GM12878 (cell line): Measurements from ENCODE around the gene PLEK2. TPM values are rescaled to one million over a fixed set of nuclear protein-coding genes. Genes with fewer than 3 reads are reported as not detected.

Experiments used
- ATAC-seq: fragments of 200-7000 bp; cut with Tn5 transposase; 3 replicates; pipeline ENCODE4 v1.9.1; 2020; ENCODE audit warnings: mild to moderate bottlenecking, moderate library complexity
- BruUV-seq: library from RNA; stranded (reverse); fragments of 400-500 nt; replicated peaks from 2 replicates; lab custom pipeline; 2021; lab: Mats Ljungman, UMichigan
- CTCF ChIA-PET: fragments of 300-600 bp; sonication (Branson Sonifier 250); formaldehyde crosslinking; extraction: SDS; loops from one replicate; lab custom pipeline; 2021; ENCODE audit warnings: inconsistent platforms; lab: Yijun Ruan, JAX
- POLR2A ChIA-PET: fragments of 350-600 bp; formaldehyde crosslinking; extraction: SDS; loops from one replicate; lab custom pipeline; 2021; ENCODE audit warnings: inconsistent platforms; lab: Charles Lee
- RAD21 ChIA-PET: fragments of 300-600 bp; sonication (Branson Sonifier 250); formaldehyde crosslinking; loops from one replicate; lab custom pipeline; 2023; ENCODE audit warnings: antibody characterized with exemption; ENCODE audit not compliant: unreplicated experiment; lab: Charles Lee
- SMC1A ChIA-PET: fragments of 300-600 bp; sonication (Branson Sonifier 250); formaldehyde crosslinking; loops from one replicate; lab custom pipeline; 2023; ENCODE audit not compliant: unreplicated experiment, uncharacterized antibody; lab: Charles Lee
- DNase-seq: peaks from one replicate; pipeline ENCODE4 v3.0.0-alpha.2; 2011; ENCODE audit warnings: low read depth, low spot score
- FAIRE-seq: peaks from 3 replicates; lab custom pipeline; 2011; peaks lifted over from hg19 to GRCh38; lab: Jason Lieb, UNC
- H2AFZ ChIP-seq: 2 replicates; pipeline ENCODE4 v1.6.0; 2011; ENCODE audit warnings: low read depth, low read length, control low read depth; ENCODE audit not compliant: control insufficient read depth
- H3K27ac ChIP-seq: 2 replicates; pipeline ENCODE4 v1.5.1; 2011; ENCODE audit warnings: control low read depth; ENCODE audit not compliant: control insufficient read depth, insufficient read depth
- H3K27me3 ChIP-seq, 2 experiments: replicated peaks in 1 of 2; 2 replicates each; pipeline versions ENCODE4 v1.6.0 to v1.6.1; 2011; ENCODE audit warnings: low read length in 1 of 2; ENCODE audit not compliant: control insufficient read depth in 2 of 2, insufficient read depth in 2 of 2
- H3K36me3 ChIP-seq, 2 experiments: 2 replicates each; pipeline ENCODE4 v1.5.1; 2011; ENCODE audit warnings: low read length in 1 of 2; ENCODE audit not compliant: control insufficient read depth in 2 of 2, insufficient read depth in 2 of 2
- H3K4me1 ChIP-seq: 2 replicates; pipeline ENCODE4 v1.6.1; 2011; ENCODE audit warnings: mild to moderate bottlenecking, low read length, moderate library complexity, mixed read lengths; ENCODE audit not compliant: control insufficient read depth, insufficient read depth
- H3K4me2 ChIP-seq: 2 replicates; pipeline ENCODE4 v1.6.0; 2011; ENCODE audit warnings: control low read depth; ENCODE audit not compliant: control insufficient read depth, insufficient read depth
- H3K4me3 ChIP-seq: fragments of 200-600 bp; sonication (generic); 2 replicates; pipeline ENCODE4 v1.5.1; 2016
- H3K79me2 ChIP-seq: 2 replicates; pipeline ENCODE4 v1.6.0; 2011; ENCODE audit warnings: low read length; ENCODE audit not compliant: control insufficient read depth, insufficient read depth
- H3K9ac ChIP-seq: 2 replicates; pipeline ENCODE4 v1.8.0; 2011; ENCODE audit warnings: low read length, control low read depth, mixed read lengths; ENCODE audit not compliant: control insufficient read depth, insufficient read depth
- H3K9me3 ChIP-seq: replicated peaks from 3 replicates; pipeline ENCODE4 v1.5.1; 2011; ENCODE audit warnings: mild to moderate bottlenecking, low read length; ENCODE audit not compliant: control insufficient read depth, insufficient read depth
- H4K20me1 ChIP-seq: 2 replicates; pipeline ENCODE4 v1.6.0; 2011; ENCODE audit not compliant: control insufficient read depth, insufficient read depth
- BHLHE40 ChIP-seq, 2 experiments: fragments of 450-650 bp in 1 of 2; IDR thresholded peaks; 2 replicates each; pipeline ENCODE4 v1.6.1; 2011 to 2017; ENCODE audit warnings: low read depth in 2 of 2, borderline replicate concordance in 1 of 2, improper control_type of control experiment in 1 of 2, low read length in 1 of 2, mild to moderate bottlenecking in 1 of 2
- CEBPB ChIP-seq, 2 experiments: fragments of 150-350 bp in 1 of 2; IDR thresholded peaks; 2 replicates each; pipeline ENCODE4 v1.6.1; 2012 to 2014; ENCODE audit warnings: low read depth in 2 of 2, low read length in 2 of 2, borderline replicate concordance in 1 of 2, inconsistent platforms in 1 of 2
- HDGF ChIP-seq: fragments of 450-650 bp; IDR thresholded peaks from 2 replicates; pipeline ENCODE4 v1.6.1; 2016; ENCODE audit warnings: antibody characterized with exemption
- NBN ChIP-seq: fragments of 450-650 bp; IDR thresholded peaks from 2 replicates; pipeline ENCODE4 v1.6.1; 2016
- NFYB ChIP-seq: IDR thresholded peaks from 2 replicates; pipeline ENCODE4 v1.6.1; 2011; ENCODE audit warnings: low read depth, mild to moderate bottlenecking, low read length, improper control_type of control experiment, moderate library complexity; ENCODE audit not compliant: insufficient read depth
- POLR2AphosphoS5 ChIP-seq: IDR thresholded peaks from 2 replicates; pipeline ENCODE4 v1.6.1; 2011; ENCODE audit warnings: mild to moderate bottlenecking, low read length, inconsistent platforms
- SMARCA5 ChIP-seq: fragments of 450-650 bp; IDR thresholded peaks from 2 replicates; pipeline ENCODE4 v1.6.1; 2017; ENCODE audit warnings: mild to moderate bottlenecking
- SREBF1 ChIP-seq: IDR thresholded peaks from 2 replicates; pipeline ENCODE4 v1.6.1; 2012; ENCODE audit warnings: mild to moderate bottlenecking, low read length
- SREBF2 ChIP-seq: IDR thresholded peaks from 2 replicates; pipeline ENCODE4 v1.6.1; 2012; ENCODE audit warnings: mild to moderate bottlenecking, low read length
- ZNF274 ChIP-seq: IDR thresholded peaks from one replicate; pipeline ENCODE4 v1.8.0; 2011; ENCODE audit not compliant: insufficient read length, insufficient read depth
- WGBS: methylation state at CpG from one replicate; pipeline ENCODE4 v1.1.6; 2016; ENCODE audit warnings: low lambda C conversion rate; ENCODE audit not compliant: insufficient replicate concordance, insufficient coverage; ENCODE audit errors: missing lambda C conversion rate; 5-methylcytosine and 5-hydroxymethylcytosine counted together
- in situ Hi-C: fragments of 300-500 bp; cut with MboI; formaldehyde crosslinking; loops from 9 replicates; pipeline ENCODE4 v1.14.3; 2018; ENCODE audit warnings: mixed read lengths
- intact Hi-C: fragments of 100-400 bp; cut with micrococcal nuclease; formaldehyde crosslinking; loops from one replicate; pipeline ENCODE4 v1.14.2; 2022; ENCODE audit not compliant: unreplicated experiment
- polyA plus RNA-seq, 11 experiments: library from polyadenylated mRNA; depleted of rRNA in 4 of 11; unstranded in 6 of 11; stranded (reverse) in 5 of 11; fragments of >200 nt; fragmentation: Nextera tagmentation in 4 of 11; fragmentation: Illumina TruSeq in 1 of 11; extraction: Ambion mirVana in 4 of 11; extraction: Trizol in 1 of 11; gene quantifications; 1 replicate in 1 of 11; 2 replicates in 10 of 11; pipeline versions ENCODE4 v1.2.1 to v1.2.3, GENCODE V29; 2011 to 2016; ENCODE audit warnings: inconsistent platforms in 2 of 11, missing spikeins in 2 of 11, low read depth in 1 of 11
- total RNA-seq, 4 experiments: library from RNA; depleted of rRNA in 3 of 4; stranded (reverse); fragments of >200 nt in 3 of 4; fragmentation: Illumina TruSeq in 1 of 4; extraction: Trizol in 1 of 4; gene quantifications; 2 replicates each; pipeline versions ENCODE4 v1.2.1 to v1.2.3, GENCODE V29; 2013 to 2021
- TF ChIP-seq, protein P1 (sequence below): fragments of 450-650 bp; IDR thresholded peaks from 2 replicates; pipeline ENCODE4 v1.6.1; 2016; ENCODE audit warnings: mild to moderate bottlenecking
- TF ChIP-seq, protein P2 (sequence below): fragments of 450-650 bp; IDR thresholded peaks from 2 replicates; pipeline ENCODE4 v1.6.1; 2017; ENCODE audit warnings: mild to moderate bottlenecking

PLEK2 gene
- total and polyA plus RNA-seq, 10 of the 15 experiments (the other 5 are each of a cell fraction or from before 2014, with no cell fraction given) = 0.08 to 0.20 TPM; not detected in 8

DNA sequence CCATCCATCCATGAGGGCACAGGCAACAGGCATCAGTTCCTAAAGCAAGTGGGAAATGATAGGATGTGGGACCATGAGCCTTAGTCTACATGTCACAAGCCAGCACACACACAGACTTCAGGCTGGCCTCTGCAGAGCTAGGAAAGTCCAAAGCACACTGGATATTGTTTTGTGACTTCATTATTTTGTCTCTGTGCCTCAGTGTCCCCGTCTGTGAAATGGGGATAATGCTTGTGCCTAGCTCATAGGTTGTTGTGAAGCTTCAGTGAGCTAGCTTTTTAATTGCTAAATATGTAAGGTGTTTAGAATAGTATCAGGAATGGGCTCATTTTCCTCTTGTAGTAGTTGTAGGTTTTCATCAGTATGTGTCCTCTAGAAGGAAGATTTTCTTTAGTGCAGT lies 27.0 kb upstream of the PLEK2 start:
- ATAC-seq (no peak), FAIRE-seq (no peak), DNase-seq (no peak)
- TF ChIP-seq POLR2AphosphoS5 = no peak
- no peak for TF ChIP-seq ZNF274
- TF ChIP-seq, protein P1, sequence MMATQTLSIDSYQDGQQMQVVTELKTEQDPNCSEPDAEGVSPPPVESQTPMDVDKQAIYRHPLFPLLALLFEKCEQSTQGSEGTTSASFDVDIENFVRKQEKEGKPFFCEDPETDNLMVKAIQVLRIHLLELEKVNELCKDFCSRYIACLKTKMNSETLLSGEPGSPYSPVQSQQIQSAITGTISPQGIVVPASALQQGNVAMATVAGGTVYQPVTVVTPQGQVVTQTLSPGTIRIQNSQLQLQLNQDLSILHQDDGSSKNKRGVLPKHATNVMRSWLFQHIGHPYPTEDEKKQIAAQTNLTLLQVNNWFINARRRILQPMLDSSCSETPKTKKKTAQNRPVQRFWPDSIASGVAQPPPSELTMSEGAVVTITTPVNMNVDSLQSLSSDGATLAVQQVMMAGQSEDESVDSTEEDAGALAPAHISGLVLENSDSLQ = no peak
- no peak for TF ChIP-seq SREBF2
- TF ChIP-seq SMARCA5 = no peak
- no peak for TF ChIP-seq CEBPB (IDR thresholded peaks at IDR 0.05; ENCODE audit: borderline replicate concordance in 1 of 2, low read depth in 2 of 2, low read length in 2 of 2)
- TF ChIP-seq, protein P2, sequence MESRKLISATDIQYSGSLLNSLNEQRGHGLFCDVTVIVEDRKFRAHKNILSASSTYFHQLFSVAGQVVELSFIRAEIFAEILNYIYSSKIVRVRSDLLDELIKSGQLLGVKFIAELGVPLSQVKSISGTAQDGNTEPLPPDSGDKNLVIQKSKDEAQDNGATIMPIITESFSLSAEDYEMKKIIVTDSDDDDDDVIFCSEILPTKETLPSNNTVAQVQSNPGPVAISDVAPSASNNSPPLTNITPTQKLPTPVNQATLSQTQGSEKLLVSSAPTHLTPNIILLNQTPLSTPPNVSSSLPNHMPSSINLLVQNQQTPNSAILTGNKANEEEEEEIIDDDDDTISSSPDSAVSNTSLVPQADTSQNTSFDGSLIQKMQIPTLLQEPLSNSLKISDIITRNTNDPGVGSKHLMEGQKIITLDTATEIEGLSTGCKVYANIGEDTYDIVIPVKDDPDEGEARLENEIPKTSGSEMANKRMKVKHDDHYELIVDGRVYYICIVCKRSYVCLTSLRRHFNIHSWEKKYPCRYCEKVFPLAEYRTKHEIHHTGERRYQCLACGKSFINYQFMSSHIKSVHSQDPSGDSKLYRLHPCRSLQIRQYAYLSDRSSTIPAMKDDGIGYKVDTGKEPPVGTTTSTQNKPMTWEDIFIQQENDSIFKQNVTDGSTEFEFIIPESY = no peak
- TF ChIP-seq NFYB = no peak
- TF ChIP-seq SREBF1 = no peak
- TF ChIP-seq BHLHE40 (IDR thresholded peaks at IDR 0.05; ENCODE audit: borderline replicate concordance in 1 of 2, low read depth in 2 of 2, low read length in 1 of 2) = no peak
- TF ChIP-seq NBN = no peak
- no peak for TF ChIP-seq HDGF
- Histone ChIP-seq H3K27ac (no peak overlapping the region), H3K36me3 (no peaks in the 10 kb centered on the region), H4K20me1 (no peaks in the 10 kb centered on the region), H3K4me2 (no peak overlapping the region), H2AFZ (no peak overlapping the region), H3K79me2 (no peaks in the 10 kb centered on the region), H3K27me3 (no peaks in the 10 kb centered on the region; a peak in 3 of 4 replicates), H3K9me3 (no peaks in the 10 kb centered on the region), H3K9ac (no peak overlapping the region), H3K4me1 (no peaks in the 10 kb centered on the region), H3K4me3 (no peak overlapping the region)
- intact Hi-C loops (no loop called here), in situ Hi-C loops (no loop called here)
- 0% methylated on average over 1 of the region's 1 CpG for WGBS
- no TSS peak for BruUV-seq
- RAD21 ChIA-PET = interaction anchor here (0.6 to 1.0 kb wide), 3 partner anchors 11 to 1089 kb away, joined by 3 read pairs; no protein-coding TSS in a partner anchor
- SMC1A ChIA-PET = interaction anchor here (0.6 to 2.6 kb wide), 5 partner anchors 9 to 444 kb away, joined by 3 to 9 read pairs (median 4); no protein-coding TSS in a partner anchor
- CTCF ChIA-PET = interaction anchor here (1.3 to 2.9 kb wide), 4 partner anchors 11 to 266 kb away, joined by 4 to 7 read pairs (median 6); no protein-coding TSS in a partner anchor
- POLR2A ChIA-PET = no interaction called here
